ENCODE results near the gene AIF1L. TPM values are rescaled to one million over a fixed set of nuclear protein-coding genes. Genes with fewer than 3 reads are reported as not detected.
A peak's percentile ranks its signal among the peaks of the same experiment; 100 is the strongest.

AIF1L gene
- total and polyA plus RNA-seq, 2 of the 13 experiments (the other 11 are each of a cell fraction or from before 2014, with no cell fraction given), result 12.4 to 36.5 TPM

DNA sequence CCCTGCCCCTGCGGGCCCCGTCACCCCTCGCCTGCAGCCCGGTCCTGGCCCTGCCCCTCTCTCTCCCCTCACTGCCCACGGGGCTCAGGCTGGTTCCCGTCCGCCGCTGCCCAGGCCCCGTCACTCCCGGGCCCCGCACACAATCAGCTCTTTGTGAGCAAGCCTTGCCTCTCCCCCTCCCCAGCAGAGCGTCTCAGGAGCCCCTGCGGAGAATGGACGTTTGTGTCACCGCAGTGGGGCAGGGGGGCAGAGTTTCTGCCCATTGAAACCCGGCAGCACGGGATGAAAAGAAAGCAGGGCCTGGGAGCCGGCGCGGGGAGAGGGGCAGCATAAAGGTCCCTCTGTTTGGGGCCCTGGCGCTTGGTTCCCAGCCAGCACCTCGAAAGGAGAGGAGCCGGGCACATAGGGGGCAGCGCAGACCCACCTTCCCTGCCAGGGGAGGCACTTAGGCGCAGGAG, 15.6 kb downstream of the AIF1L start (continued):
- TF ChIP-seq, protein P1, sequence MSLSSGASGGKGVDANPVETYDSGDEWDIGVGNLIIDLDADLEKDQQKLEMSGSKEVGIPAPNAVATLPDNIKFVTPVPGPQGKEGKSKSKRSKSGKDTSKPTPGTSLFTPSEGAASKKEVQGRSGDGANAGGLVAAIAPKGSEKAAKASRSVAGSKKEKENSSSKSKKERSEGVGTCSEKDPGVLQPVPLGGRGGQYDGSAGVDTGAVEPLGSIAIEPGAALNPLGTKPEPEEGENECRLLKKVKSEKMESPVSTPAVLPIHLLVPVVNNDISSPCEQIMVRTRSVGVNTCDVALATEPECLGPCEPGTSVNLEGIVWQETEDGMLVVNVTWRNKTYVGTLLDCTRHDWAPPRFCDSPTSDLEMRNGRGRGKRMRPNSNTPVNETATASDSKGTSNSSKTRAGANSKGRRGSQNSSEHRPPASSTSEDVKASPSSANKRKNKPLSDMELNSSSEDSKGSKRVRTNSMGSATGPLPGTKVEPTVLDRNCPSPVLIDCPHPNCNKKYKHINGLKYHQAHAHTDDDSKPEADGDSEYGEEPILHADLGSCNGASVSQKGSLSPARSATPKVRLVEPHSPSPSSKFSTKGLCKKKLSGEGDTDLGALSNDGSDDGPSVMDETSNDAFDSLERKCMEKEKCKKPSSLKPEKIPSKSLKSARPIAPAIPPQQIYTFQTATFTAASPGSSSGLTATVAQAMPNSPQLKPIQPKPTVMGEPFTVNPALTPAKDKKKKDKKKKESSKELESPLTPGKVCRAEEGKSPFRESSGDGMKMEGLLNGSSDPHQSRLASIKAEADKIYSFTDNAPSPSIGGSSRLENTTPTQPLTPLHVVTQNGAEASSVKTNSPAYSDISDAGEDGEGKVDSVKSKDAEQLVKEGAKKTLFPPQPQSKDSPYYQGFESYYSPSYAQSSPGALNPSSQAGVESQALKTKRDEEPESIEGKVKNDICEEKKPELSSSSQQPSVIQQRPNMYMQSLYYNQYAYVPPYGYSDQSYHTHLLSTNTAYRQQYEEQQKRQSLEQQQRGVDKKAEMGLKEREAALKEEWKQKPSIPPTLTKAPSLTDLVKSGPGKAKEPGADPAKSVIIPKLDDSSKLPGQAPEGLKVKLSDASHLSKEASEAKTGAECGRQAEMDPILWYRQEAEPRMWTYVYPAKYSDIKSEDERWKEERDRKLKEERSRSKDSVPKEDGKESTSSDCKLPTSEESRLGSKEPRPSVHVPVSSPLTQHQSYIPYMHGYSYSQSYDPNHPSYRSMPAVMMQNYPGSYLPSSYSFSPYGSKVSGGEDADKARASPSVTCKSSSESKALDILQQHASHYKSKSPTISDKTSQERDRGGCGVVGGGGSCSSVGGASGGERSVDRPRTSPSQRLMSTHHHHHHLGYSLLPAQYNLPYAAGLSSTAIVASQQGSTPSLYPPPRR (CRISPR knock-in tag; IDR thresholded peaks at IDR 0.05; ENCODE audit: borderline replicate concordance), result no peak
- TF ChIP-seq HNRNPL (IDR thresholded peaks at IDR 0.05; ENCODE audit: low read depth, low read length), result peak; percentile 96
- TF ChIP-seq TEAD3 (CRISPR knock-in tag; optimal IDR thresholded peaks at IDR 0.05; ENCODE audit: borderline replicate concordance), result no peak
- TF ChIP-seq MED1 (CRISPR knock-in tag; IDR thresholded peaks at IDR 0.05), result no peak
- TF ChIP-seq KDM2A (CRISPR knock-in tag; IDR thresholded peaks at IDR 0.05; ENCODE audit: borderline replicate concordance, low read depth), result peak; percentile 37; the same call in 1 of the 2 replicates
- TF ChIP-seq, protein P2, sequence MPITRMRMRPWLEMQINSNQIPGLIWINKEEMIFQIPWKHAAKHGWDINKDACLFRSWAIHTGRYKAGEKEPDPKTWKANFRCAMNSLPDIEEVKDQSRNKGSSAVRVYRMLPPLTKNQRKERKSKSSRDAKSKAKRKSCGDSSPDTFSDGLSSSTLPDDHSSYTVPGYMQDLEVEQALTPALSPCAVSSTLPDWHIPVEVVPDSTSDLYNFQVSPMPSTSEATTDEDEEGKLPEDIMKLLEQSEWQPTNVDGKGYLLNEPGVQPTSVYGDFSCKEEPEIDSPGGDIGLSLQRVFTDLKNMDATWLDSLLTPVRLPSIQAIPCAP (CRISPR knock-in tag; IDR thresholded peaks at IDR 0.05; ENCODE audit: low read depth), result no peak
- TF ChIP-seq POLR2G (IDR thresholded peaks at IDR 0.05; ENCODE audit: low read depth, low read length), result peak; percentile 54; the same call in 1 of the 2 replicates
- TF ChIP-seq NR2F6 (IDR thresholded peaks at IDR 0.05), result no peak
- no peak for TF ChIP-seq NR2F6 (CRISPR knock-in tag; IDR thresholded peaks at IDR 0.05)
- TF ChIP-seq, protein P3, sequence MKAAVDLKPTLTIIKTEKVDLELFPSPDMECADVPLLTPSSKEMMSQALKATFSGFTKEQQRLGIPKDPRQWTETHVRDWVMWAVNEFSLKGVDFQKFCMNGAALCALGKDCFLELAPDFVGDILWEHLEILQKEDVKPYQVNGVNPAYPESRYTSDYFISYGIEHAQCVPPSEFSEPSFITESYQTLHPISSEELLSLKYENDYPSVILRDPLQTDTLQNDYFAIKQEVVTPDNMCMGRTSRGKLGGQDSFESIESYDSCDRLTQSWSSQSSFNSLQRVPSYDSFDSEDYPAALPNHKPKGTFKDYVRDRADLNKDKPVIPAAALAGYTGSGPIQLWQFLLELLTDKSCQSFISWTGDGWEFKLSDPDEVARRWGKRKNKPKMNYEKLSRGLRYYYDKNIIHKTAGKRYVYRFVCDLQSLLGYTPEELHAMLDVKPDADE (CRISPR knock-in tag; IDR thresholded peaks at IDR 0.05), result no peak
